Mammary epithelial cell (primary cell): Measurements from ENCODE around the gene FZR1.

Experiments
- EZH2 ChIP-seq: IDR thresholded peaks from 2 replicates; pipeline ENCODE4 v1.6.1; 2012; ENCODE audit warnings: low read length, inconsistent platforms, borderline replicate concordance
- TF ChIP-seq, protein P1 (sequence below), 2 donors: IDR thresholded peaks in 1 of 2; conservative IDR thresholded peaks in 1 of 2; 2 replicates each; pipeline ENCODE4 v1.5.1; 2011 to 2012; ENCODE audit warnings: inconsistent platforms in 2 of 2, low read length in 2 of 2, mild to moderate bottlenecking in 2 of 2, control low read depth in 1 of 2, low read depth in 1 of 2; ENCODE audit not compliant: insufficient read depth in 1 of 2; ENCODE audit errors: extremely low read depth in 1 of 2

DNA sequence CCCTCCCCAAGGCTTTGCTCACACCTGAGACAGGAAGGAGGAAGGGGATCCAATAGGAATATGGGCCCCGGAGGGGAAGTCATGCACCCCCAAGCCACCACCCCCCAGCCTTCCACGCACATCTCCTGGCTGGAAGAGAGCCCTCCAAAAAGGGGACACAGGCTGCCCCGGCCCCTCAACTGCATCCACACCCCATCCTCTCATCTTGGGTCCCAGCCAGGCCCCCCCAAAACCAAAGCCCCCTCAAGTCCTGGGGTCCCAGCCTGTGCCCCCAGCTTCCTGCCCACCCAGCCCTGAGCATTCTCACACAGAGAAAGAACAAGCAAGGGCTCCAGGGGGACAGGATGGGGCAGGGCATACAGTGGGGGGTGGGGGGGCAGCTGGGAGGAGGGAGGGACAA, 37.9 kb upstream of the FZR1 start:
- TF ChIP-seq, protein P1, sequence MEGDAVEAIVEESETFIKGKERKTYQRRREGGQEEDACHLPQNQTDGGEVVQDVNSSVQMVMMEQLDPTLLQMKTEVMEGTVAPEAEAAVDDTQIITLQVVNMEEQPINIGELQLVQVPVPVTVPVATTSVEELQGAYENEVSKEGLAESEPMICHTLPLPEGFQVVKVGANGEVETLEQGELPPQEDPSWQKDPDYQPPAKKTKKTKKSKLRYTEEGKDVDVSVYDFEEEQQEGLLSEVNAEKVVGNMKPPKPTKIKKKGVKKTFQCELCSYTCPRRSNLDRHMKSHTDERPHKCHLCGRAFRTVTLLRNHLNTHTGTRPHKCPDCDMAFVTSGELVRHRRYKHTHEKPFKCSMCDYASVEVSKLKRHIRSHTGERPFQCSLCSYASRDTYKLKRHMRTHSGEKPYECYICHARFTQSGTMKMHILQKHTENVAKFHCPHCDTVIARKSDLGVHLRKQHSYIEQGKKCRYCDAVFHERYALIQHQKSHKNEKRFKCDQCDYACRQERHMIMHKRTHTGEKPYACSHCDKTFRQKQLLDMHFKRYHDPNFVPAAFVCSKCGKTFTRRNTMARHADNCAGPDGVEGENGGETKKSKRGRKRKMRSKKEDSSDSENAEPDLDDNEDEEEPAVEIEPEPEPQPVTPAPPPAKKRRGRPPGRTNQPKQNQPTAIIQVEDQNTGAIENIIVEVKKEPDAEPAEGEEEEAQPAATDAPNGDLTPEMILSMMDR (conservative IDR thresholded peaks at IDR 0.05 in 1 of 2, IDR thresholded peaks at IDR 0.05 in 1 of 2; ENCODE audit: extremely low read depth in 1 of 2, insufficient read depth in 1 of 2, low read depth in 1 of 2, low read length in 2 of 2): no peak
- no peak for TF ChIP-seq EZH2
